Spleen (tissue), 11 donors: ENCODE measurements around the gene HMG20B. TPM values are rescaled to one million over a fixed set of nuclear protein-coding genes. Genes with fewer than 3 reads are reported as not detected.

Experiments used
- DNase-seq: peaks from one replicate; pipeline ENCODE4 v3.0.0-alpha.2; 2020
- H3K27ac ChIP-seq, 8 donors: fragments of 200-600 bp; sonication (generic) in 7 of 8; 1 replicate in 4 of 8; 2 replicates in 4 of 8; pipeline versions ENCODE4 v1.5.0 to v1.8.0; 2016 to 2021; ENCODE audit warnings: inconsistent platforms in 4 of 8, mild to moderate bottlenecking in 4 of 8, moderate library complexity in 1 of 8
- H3K27me3 ChIP-seq, 7 donors: fragments of 200-600 bp; sonication (generic) in 6 of 7; replicated peaks in 1 of 7; 1 replicate in 4 of 7; 2 replicates in 3 of 7; pipeline versions ENCODE4 v1.5.0 to v1.8.0; 2016 to 2021; ENCODE audit warnings: inconsistent platforms in 3 of 7, mild to moderate bottlenecking in 1 of 7
- H3K36me3 ChIP-seq, 6 donors: fragments of 200-600 bp; sonication (generic) in 5 of 6; 1 replicate in 4 of 6; 2 replicates in 2 of 6; pipeline versions ENCODE4 v1.5.0 to v1.8.0; 2016 to 2021; ENCODE audit warnings: inconsistent platforms in 2 of 6
- H3K4me1 ChIP-seq, 6 donors: fragments of 200-600 bp; sonication (generic) in 5 of 6; 1 replicate in 3 of 6; 2 replicates in 3 of 6; pipeline versions ENCODE4 v1.5.0 to v1.8.0; 2016 to 2021; ENCODE audit warnings: inconsistent platforms in 3 of 6
- H3K4me3 ChIP-seq, 8 donors: fragments of 200-600 bp; sonication (generic) in 7 of 8; 1 replicate in 4 of 8; 2 replicates in 4 of 8; pipeline versions ENCODE4 v1.5.0 to v1.8.0; 2016 to 2021; ENCODE audit warnings: inconsistent platforms in 4 of 8, mild to moderate bottlenecking in 4 of 8, moderate library complexity in 2 of 8
- H3K9me3 ChIP-seq, 8 donors: fragments of 200-600 bp; sonication (generic) in 7 of 8; 1 replicate in 4 of 8; 2 replicates in 4 of 8; pipeline versions ENCODE4 v1.5.0 to v1.8.0; 2016 to 2021; ENCODE audit warnings: inconsistent platforms in 4 of 8
- CTCF ChIP-seq, 11 experiments: fragments of 200-600 bp in 7 of 11; fragments of 450-650 bp in 4 of 11; sonication (generic) in 4 of 11; IDR thresholded peaks in 8 of 11; conservative IDR thresholded peaks in 3 of 11; 1 replicate in 7 of 11; 2 replicates in 4 of 11; pipeline versions ENCODE4 v1.4.0 to v1.8.0; 2016 to 2021; ENCODE audit warnings: antibody characterized with exemption in 11 of 11, inconsistent platforms in 4 of 11, mild to moderate bottlenecking in 1 of 11
- POLR2A ChIP-seq, 3 donors: fragments of 450-650 bp; IDR thresholded peaks; one replicate each; pipeline ENCODE4 v1.5.1; 2017; ENCODE audit warnings: antibody characterized with exemption in 3 of 3, mild to moderate bottlenecking in 1 of 3
- POLR2AphosphoS5 ChIP-seq, 3 donors: sonication (generic); formaldehyde crosslinking; IDR thresholded peaks; one replicate each; pipeline ENCODE4 v1.5.1; 2017; ENCODE audit warnings: antibody characterized with exemption in 3 of 3
- WGBS, 5 donors: extraction: QIAGEN DNeasy Blood & Tissue Kit in 3 of 5; methylation state at CpG; one replicate each; pipeline versions ENCODE4 v1.1.5 to v1.1.7; 2013 to 2018; 5-methylcytosine and 5-hydroxymethylcytosine counted together
- intact Hi-C: fragments of 100-400 bp; cut with DNase I; formaldehyde crosslinking; loops from one replicate; pipeline ENCODE4 v1.15.0; 2023; ENCODE audit warnings: low total_unique reads
- polyA plus RNA-seq, 3 donors: library from polyadenylated mRNA; stranded (reverse); fragments of 200-250 nt; gene quantifications; one replicate each; pipeline ENCODE4 v1.2.1, GENCODE V29; 2013
- total RNA-seq, 7 donors: library from RNA; depleted of rRNA in 3 of 7; stranded (reverse); fragments of >200 nt in 3 of 7; fragmentation: NEBNext Ultra II Directional in 4 of 7; extraction: Animal tissue kit (Norgen Biotek cat#: 25700) in 4 of 7; gene quantifications; one replicate each; pipeline versions ENCODE4 v1.1.0 to v1.2.1, GENCODE V29; 2016 to 2021
- donor health status: healthy with polysubstance abuse.
- donor health status: DM: no; HTN: no; CAD: no; lungs with moderate emphysema.
- donor health status: DM: no; HTN: no; CAD: no.
- donor health status: Bipolar disorder and iron deficiency.
- donor health status: healthy.
- donor health status: DM: no; HTN: no; CAD: no.
- donor health status: DM: yes; HTN: yes; CAD: no.

The HMG20B gene
- total and polyA plus RNA-seq, 10 donors, result 49.4 to 82.2 (median 65.8) TPM

DNA sequence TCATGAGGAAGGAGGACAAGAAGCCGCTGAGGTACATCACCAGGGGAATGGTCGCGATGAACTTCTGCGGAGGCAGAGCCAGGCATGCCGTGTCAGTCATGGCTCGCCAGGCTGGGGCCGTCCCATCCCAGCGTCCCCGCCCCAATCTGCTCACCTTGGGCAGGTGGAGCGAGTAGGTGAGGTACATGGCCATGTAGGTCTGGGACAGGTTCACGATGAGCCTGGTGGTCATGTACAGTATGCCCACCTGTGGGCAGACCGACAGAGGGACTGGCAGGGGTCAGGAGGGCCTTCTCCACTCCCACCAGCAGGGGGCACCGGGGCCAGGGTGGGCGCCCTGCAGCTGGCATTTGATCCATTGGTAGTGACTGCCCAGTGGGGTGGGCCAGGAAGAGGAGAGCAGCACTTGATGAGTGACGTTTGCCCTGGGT, 25.4 kb upstream of the HMG20B start:
- Histone ChIP-seq H3K4me3 (peak overlapping the region in 1 of 8 donors; percentile 50), H3K9me3 (no peaks in the 10 kb centered on the region), H3K27me3 (no peaks in the 10 kb centered on the region), H3K4me1 (peaks cover 3 to 64% (median 21%) of the 10 kb centered on the region in 6 donors), H3K36me3 (peaks cover 0 to 90% (median 42%) of the 10 kb centered on the region in 6 donors), H3K27ac (peak overlapping the region in 3 of 8 donors; percentile 54 to 76 (median 75))
- peak; percentile 27 to 59 (median 33) for TF ChIP-seq POLR2AphosphoS5 (IDR thresholded peaks at IDR 0.05)
- no peak for TF ChIP-seq POLR2A (IDR thresholded peaks at IDR 0.05)
- TF ChIP-seq CTCF (IDR thresholded peaks at IDR 0.05 in 8 of 11, conservative IDR thresholded peaks at IDR 0.05 in 3 of 11), result peak; percentile 7 to 68 (median 54)
- DNase-seq, result no peak
- 86 to 97% (median 90%) methylated on average over 10 to 15 of the region's 15 CpGs for WGBS, 5 donors
- intact Hi-C loops, result no loop called here

DNA sequence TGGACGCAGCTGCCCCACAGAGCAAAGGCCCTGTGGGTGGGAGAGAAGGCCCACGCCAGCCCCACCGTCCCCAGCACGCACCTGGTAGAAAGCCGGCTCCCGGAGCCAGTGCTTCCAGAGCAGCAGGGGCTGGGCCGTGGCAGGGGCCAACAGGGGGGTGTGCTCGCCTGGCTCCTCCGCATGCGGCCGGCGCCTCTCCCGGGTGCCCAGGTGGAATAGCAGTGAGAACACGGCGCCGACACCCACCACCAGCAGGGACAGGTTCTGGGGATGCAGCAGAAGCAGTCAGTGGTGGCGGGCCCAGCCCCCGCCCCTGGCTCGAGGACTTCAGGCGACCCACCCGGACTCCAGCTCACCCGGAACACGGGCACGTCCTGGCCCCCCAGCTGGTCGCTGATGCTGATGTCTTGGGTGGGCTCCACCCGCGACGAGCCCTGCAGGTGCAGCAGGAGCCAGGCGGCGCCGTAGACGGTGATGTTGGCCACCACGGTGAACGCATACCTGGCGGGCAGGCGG, 24.9 kb upstream of the HMG20B start:
- Histone ChIP-seq H3K27me3 (no peaks in the 10 kb centered on the region), H3K4me1 (peaks cover 4 to 70% (median 25%) of the 10 kb centered on the region in 6 donors), H3K4me3 (peak overlapping the region in 1 of 8 donors; percentile 50), H3K27ac (peak overlapping the region in 4 of 8 donors; percentile 54 to 76 (median 72)), H3K9me3 (no peaks in the 10 kb centered on the region), H3K36me3 (peaks cover 0 to 85% (median 42%) of the 10 kb centered on the region in 6 donors)
- TF ChIP-seq POLR2AphosphoS5 (IDR thresholded peaks at IDR 0.05) (peak in 2 of 3 donors; percentile 3 to 45), POLR2A (IDR thresholded peaks at IDR 0.05) (no peak), CTCF (IDR thresholded peaks at IDR 0.05 in 8 of 11, conservative IDR thresholded peaks at IDR 0.05 in 3 of 11) (peak in 3 of 11 experiments; percentile 4 to 6 (median 4))
- intact Hi-C loops, result no loop called here
- 87 to 90% (median 87%) methylated on average over 3 to 36 of the region's 36 CpGs for WGBS, 5 donors
- peak; percentile 79 for DNase-seq

- H3K27ac ChIP-seq, result peak overlapping the region; percentile 18 to 76 (median 58)
- H3K4me1 ChIP-seq, result peaks cover 10 to 77% (median 32%) of the 10 kb centered on the region in 6 donors
- no peaks in the 10 kb centered on the region for H3K9me3 ChIP-seq
- DNase-seq, result peak; percentile 86
- H3K27me3 ChIP-seq, result no peaks in the 10 kb centered on the region
- TF ChIP-seq POLR2A (IDR thresholded peaks at IDR 0.05), result no peak
- TF ChIP-seq POLR2AphosphoS5 (IDR thresholded peaks at IDR 0.05), result peak; percentile 7 to 71 (median 32)
- 54 to 80% (median 67%) methylated on average over 6 to 14 of the region's 14 CpGs for WGBS, 5 donors
- H3K36me3 ChIP-seq, result peaks cover 0 to 77% (median 38%) of the 10 kb centered on the region in 6 donors
- intact Hi-C loops, result no loop called here
- peak overlapping the region in 1 of 8 donors; percentile 50 for H3K4me3 ChIP-seq
These were observed 24.1 kb upstream of the HMG20B start for GRCh38 chr19:3548606-3549005.

GRCh38 chr19:3549816-3550215, 22.9 kb upstream of the HMG20B start:
- H3K27me3 ChIP-seq, result no peaks in the 10 kb centered on the region
- peaks cover 0 to 65% (median 32%) of the 10 kb centered on the region in 6 donors for H3K36me3 ChIP-seq
- H3K4me3 ChIP-seq, result no peak overlapping the region
- no peak for DNase-seq
- WGBS, 5 donors, result 81 to 92% (median 87%) methylated on average over 10 of the region's 10 CpGs
- no peaks in the 10 kb centered on the region for H3K9me3 ChIP-seq
- peak overlapping the region in 1 of 8 donors; percentile 76 for H3K27ac ChIP-seq
- H3K4me1 ChIP-seq, result peaks cover 22 to 87% (median 44%) of the 10 kb centered on the region in 6 donors
- intact Hi-C loops, result loop anchor here (10.0 kb wide), 1 partner anchor 65 kb away; no protein-coding TSS in a partner anchor
- TF ChIP-seq CTCF (IDR thresholded peaks at IDR 0.05 in 8 of 11, conservative IDR thresholded peaks at IDR 0.05 in 3 of 11), result no peak
- TF ChIP-seq POLR2A (IDR thresholded peaks at IDR 0.05), result no peak
- TF ChIP-seq POLR2AphosphoS5 (IDR thresholded peaks at IDR 0.05), result no peak
